GM23338 (cell line): ENCODE data around the gene GTF2F1.

Source experiments
- CREB1 ChIP-seq: fragments of 250-450 bp; sonication (Bioruptor Pico); IDR thresholded peaks from 2 replicates; pipeline ENCODE4 v1.5.0; 2020; ENCODE audit warnings: low read depth, mild to moderate bottlenecking, moderate library complexity
- EZH2 ChIP-seq: fragments of 200-600 bp; sonication (generic); IDR thresholded peaks from one replicate; pipeline ENCODE4 v1.8.0; 2017; ENCODE audit warnings: antibody characterized with exemption, mild to moderate bottlenecking, low read depth; ENCODE audit not compliant: unreplicated experiment
- EZH2phosphoT487 ChIP-seq: fragments of 200-600 bp; sonication (generic); IDR thresholded peaks from one replicate; pipeline ENCODE4 v1.8.1; 2018; ENCODE audit warnings: antibody characterized with exemption; ENCODE audit not compliant: unreplicated experiment
- JUNB ChIP-seq: IDR thresholded peaks from one replicate; pipeline ENCODE4 v1.6.1; 2016; ENCODE audit warnings: antibody characterized with exemption; ENCODE audit not compliant: unreplicated experiment
- POLR2AphosphoS5 ChIP-seq: IDR thresholded peaks from 2 replicates; pipeline ENCODE4 v1.6.1; 2016; ENCODE audit warnings: antibody characterized with exemption, low read depth
- ZNF114 ChIP-seq: fragments of 250-450 bp; sonication (Bioruptor Pico); IDR thresholded peaks from 2 replicates; pipeline ENCODE4 v1.5.0; 2020; ENCODE audit warnings: mild to moderate bottlenecking, moderate library complexity
- TF ChIP-seq, protein P1 (sequence below), 2 experiments: fragments of 200-600 bp in 1 of 2; sonication (generic) in 1 of 2; conservative IDR thresholded peaks; 2 replicates each; pipeline versions ENCODE4 v1.5.1 to v1.6.1; 2016 to 2017; ENCODE audit warnings: antibody characterized with exemption in 2 of 2, low read depth in 2 of 2, mild to moderate bottlenecking in 2 of 2, moderate library complexity in 1 of 2
- TF ChIP-seq, protein P2 (sequence below): IDR thresholded peaks from one replicate; pipeline ENCODE4 v1.6.1; 2018; ENCODE audit warnings: antibody characterized with exemption; ENCODE audit not compliant: unreplicated experiment

DNA sequence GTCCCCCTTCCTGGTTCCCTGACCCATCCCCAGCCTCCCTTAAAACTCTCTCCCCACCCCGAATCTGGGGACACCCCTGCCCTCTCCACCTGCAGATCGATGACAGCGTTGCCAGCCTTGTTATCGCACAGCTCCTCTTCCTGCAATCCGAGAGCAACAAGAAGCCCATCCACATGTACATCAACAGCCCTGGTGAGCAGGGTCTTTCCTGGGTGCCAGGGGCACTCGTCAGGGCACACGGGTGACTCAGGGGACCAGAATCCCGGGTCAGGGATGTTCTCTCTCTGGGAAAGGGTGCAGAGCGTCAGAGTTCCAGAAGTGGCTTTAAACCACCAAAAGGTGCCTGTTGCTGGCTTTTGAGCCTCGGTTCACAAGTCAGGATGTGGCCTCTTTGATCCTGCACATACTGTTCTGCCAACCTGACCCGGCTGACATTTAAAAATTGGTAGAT lies 30.6 kb downstream of the GTF2F1 start:
- TF ChIP-seq JUNB (no peak), EZH2 (no peak), POLR2AphosphoS5 (no peak), EZH2phosphoT487 (no peak), CREB1 (CRISPR knock-in tag) (no peak), ZNF114 (CRISPR knock-in tag) (no peak)
- TF ChIP-seq, protein P1, sequence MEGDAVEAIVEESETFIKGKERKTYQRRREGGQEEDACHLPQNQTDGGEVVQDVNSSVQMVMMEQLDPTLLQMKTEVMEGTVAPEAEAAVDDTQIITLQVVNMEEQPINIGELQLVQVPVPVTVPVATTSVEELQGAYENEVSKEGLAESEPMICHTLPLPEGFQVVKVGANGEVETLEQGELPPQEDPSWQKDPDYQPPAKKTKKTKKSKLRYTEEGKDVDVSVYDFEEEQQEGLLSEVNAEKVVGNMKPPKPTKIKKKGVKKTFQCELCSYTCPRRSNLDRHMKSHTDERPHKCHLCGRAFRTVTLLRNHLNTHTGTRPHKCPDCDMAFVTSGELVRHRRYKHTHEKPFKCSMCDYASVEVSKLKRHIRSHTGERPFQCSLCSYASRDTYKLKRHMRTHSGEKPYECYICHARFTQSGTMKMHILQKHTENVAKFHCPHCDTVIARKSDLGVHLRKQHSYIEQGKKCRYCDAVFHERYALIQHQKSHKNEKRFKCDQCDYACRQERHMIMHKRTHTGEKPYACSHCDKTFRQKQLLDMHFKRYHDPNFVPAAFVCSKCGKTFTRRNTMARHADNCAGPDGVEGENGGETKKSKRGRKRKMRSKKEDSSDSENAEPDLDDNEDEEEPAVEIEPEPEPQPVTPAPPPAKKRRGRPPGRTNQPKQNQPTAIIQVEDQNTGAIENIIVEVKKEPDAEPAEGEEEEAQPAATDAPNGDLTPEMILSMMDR (conservative IDR thresholded peaks at IDR 0.05; ENCODE audit: low read depth in 2 of 2): no peak
- TF ChIP-seq, protein P2, sequence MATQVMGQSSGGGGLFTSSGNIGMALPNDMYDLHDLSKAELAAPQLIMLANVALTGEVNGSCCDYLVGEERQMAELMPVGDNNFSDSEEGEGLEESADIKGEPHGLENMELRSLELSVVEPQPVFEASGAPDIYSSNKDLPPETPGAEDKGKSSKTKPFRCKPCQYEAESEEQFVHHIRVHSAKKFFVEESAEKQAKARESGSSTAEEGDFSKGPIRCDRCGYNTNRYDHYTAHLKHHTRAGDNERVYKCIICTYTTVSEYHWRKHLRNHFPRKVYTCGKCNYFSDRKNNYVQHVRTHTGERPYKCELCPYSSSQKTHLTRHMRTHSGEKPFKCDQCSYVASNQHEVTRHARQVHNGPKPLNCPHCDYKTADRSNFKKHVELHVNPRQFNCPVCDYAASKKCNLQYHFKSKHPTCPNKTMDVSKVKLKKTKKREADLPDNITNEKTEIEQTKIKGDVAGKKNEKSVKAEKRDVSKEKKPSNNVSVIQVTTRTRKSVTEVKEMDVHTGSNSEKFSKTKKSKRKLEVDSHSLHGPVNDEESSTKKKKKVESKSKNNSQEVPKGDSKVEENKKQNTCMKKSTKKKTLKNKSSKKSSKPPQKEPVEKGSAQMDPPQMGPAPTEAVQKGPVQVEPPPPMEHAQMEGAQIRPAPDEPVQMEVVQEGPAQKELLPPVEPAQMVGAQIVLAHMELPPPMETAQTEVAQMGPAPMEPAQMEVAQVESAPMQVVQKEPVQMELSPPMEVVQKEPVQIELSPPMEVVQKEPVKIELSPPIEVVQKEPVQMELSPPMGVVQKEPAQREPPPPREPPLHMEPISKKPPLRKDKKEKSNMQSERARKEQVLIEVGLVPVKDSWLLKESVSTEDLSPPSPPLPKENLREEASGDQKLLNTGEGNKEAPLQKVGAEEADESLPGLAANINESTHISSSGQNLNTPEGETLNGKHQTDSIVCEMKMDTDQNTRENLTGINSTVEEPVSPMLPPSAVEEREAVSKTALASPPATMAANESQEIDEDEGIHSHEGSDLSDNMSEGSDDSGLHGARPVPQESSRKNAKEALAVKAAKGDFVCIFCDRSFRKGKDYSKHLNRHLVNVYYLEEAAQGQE: no peak
